GM21367 (cell line): ENCODE results near the gene PAPPA2.

Experiments used
- ATAC-seq: cut with Tn5 transposase; IDR thresholded peaks from one replicate; pipeline ENCODE4 v1.9.1; 2021; ENCODE audit not compliant: unreplicated experiment

Gene PAPPA2

DNA sequence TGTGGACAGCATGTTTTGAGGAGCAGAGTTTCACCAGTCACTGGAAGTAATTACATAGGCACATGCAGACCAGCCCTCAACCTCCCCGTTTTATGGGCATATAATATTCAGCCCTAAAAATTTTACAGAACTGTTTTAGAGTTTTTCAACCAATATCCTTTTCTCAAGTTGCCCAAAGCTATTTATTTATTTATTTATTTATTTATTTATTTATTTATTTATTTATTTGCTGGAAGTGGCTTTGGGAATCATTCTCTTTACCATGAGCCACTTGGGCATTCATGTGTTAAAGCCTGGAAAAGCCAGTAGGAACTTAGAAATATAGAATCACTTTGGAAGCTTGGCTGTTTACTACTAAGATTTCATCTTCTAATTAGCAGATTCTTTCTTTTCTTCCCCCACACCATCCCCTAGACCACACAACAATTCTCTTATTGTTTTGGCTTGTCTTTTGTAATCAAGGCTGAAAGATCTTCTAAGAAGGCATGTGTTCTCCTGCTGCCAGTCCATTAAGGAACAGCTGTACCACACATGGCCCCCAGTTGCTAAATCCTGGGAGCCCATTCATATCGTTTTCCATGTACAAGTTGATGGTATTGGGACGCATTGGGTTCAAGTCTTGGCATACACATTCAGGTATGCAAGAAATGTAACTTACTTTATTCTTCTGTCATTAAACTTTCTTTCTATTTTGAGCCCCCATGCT lies 220.0 kb downstream of the PAPPA2 start:
- ATAC-seq: no peak

DNA sequence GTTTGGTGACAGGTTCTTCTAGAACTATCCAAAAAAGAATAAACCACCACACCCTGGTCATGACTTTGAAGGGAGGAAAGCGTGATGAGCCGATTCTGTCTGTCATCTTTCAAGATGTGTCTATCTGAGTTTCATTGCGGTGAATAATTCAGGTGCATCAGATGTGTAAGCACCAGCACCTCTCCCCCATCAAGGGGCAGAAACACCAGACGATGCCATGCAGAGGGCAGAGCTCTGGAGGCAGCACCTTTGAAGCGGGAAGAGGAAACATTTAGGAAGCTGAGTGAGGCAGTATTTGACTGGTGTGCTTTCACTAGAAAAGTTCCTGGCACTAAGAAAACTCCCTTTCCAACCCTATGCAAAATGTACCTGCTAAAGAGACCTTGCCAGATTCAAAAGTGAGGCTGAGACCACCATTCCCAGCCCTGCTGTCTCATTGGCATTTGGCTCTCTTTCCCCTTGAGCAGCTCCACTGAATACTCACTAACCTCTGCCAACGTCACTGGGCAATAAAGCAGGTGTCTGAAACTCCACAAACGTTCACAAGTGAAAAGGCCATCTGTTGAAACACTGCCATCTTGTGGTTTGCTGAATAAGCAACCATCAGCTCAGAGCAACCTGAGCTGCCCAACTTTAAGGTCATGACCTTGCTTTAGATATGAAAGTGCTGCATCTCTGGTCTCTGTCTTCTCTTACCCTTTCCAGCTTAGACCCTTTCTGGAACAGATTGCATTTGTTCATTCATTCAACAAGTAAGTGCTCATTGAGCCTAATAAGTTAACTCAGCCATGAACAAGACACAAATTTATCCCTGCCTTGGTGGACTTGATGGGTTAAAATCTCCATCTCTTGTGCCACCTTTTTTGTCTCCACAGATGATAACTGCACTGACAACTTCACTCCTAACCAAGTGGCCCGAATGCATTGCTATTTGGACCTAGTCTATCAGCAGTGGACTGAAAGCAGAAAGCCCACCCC lies 228.6 kb downstream of the PAPPA2 start:
- ATAC-seq: peak; percentile 94

DNA sequence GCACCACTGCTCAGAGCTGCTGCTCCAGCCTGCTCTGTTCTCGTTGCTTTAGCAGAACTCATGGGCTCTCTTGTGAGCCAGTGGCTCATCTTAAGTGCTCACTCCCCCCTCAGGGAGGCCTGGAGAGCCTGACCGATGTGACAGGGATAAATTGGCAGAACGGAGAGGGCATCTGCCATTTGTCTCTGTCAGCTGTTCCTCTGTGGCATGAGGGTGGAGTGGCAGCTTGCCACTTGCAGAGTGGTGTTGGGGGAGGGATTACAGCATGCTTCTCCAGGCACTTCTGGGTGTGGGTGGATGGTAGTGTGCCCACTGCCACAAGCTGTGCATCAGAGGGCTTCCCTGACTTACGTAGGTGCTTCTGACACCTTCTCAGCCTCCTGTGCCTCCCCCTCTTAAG lies 229.5 kb downstream of the PAPPA2 start:
- ATAC-seq: no peak

DNA sequence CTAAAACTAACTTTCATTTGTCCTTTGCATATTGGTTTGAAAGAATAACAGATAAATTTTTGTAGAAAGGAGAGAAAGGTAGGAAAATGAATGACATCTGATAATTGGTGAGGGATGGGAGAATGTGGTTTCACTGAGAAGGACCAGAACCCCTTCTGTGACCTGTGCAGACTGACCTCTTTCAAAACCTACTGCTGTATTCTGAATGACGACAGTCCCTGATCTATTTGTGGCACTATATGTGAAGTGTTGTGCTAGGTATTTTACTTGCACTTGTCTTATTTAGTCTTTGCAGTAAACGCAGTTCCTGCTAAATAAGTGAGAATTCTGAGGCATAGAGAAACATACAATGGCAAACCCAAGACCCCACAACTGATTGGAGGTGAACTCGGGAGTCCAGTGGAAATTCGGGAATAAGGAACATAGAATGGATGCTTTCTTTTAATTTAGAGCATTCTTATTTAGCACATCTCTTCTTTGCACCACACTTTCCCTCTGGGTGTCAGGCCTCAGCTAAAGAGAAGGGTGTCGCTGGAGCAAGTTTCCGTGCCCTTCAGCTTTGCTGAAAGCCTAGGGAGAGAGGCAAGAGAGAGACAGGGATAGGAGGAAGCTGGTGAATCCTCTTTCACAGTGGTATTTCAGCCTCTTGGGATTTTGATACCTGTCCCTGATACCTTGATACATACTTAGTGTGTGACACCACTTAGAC lies 230.2 kb downstream of the PAPPA2 start:
- no peak for ATAC-seq

DNA sequence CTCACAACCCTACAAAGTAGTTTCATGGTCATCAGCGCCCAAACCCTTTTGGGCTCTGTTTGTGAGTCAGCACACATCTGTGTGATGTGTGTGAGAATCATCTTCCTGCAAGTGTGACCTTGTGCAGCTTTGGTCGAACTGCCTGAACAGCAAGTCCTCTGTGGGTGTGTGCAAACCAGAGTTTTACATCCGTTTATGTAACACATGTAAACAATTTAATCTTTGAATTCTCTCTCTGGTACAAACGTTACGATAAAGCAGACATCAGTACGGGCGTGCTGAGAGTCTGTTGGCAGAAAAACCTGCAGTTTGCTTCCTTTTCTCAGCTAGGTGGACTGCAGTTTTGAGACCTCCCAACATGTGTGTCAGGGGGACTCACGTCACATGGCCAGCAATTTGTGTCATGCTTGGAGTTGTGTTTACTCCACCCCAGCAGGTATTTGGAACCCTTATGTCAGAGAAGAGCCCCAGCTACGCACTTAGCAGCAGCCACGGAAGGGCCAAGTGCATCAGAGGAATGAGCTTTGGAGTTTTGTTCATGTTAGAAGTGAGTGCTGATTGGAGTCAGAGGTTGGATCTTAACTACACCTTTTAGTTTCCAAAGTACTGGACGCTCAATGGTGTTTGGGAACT lies 230.8 kb downstream of the PAPPA2 start:
- no peak for ATAC-seq

DNA sequence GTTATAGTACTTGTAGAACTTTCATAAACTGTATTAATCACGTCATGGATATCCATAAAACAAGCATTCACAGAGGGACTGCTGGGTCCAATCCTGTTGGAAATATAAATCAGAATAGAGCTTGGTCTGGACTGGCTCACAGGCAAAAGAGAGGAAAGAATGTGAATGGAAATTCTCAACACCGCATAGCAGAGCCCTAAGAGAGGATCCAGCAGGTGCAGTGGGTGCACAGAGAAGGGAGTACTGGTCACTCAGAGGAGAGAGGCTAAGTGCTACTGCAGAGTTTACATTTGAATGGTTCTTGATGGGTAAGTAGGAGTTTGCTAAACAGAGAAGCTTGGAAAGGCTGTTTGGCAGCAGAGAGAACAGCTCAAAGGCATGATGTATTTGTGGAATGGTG lies 231.7 kb downstream of the PAPPA2 start:
- no peak for ATAC-seq

DNA sequence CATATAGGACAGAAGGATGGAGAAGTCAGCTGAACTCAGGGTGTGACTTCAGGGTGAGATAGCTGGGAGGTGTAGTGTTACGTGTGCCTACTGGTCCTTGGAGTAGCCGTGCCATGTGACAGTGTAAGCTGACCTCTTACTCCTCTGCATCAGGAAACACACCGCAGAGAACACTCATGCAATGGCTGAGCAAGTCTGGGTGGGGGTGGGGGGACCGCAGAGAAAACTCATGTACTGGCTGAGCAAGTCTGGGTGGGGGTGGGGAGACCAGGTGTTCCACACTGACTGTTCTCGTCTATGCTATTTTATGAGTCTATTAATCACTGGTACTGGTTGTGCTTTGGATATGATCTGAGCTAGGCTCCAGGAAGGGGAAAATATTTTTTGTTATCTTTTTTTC lies 233.1 kb downstream of the PAPPA2 start:
- no peak for ATAC-seq

DNA sequence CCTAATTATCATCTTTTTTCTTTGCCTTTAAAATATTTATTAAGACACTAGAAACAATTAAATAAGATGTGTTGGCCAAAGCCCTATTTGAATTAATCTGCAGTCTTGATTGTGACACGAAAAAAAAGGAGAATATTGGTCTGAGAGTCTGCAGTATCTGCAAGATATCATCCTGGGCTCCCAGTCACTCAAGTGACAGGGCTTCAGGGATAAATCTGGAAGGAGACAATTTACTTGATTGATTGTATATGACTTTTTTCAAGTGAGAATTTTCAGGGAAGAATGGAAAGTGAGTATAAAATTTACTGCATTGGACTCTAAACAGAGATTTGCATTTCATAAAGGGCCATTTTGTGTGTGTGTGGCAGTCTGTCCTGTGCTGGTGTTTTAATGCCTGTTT lies 233.7 kb downstream of the PAPPA2 start:
- no peak for ATAC-seq

DNA sequence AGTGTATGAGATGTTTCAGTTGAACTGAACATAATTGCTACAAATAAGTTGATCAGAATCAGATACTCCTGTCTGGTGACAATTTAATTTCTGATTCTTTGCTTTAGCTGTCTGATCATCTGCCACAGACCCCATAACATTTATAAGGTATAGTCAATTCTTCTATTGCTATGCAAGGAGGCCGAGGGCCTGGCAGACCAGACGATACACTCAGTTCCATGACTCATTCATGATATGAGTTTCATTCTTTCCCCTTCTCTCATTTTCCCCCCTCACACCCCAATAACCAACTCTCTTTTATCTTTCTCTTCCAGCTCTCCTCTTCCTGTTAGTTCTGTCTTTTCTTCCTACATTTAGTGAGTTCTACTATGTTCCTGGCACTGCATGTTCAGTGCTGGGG lies 236.8 kb downstream of the PAPPA2 start:
- no peak for ATAC-seq

DNA sequence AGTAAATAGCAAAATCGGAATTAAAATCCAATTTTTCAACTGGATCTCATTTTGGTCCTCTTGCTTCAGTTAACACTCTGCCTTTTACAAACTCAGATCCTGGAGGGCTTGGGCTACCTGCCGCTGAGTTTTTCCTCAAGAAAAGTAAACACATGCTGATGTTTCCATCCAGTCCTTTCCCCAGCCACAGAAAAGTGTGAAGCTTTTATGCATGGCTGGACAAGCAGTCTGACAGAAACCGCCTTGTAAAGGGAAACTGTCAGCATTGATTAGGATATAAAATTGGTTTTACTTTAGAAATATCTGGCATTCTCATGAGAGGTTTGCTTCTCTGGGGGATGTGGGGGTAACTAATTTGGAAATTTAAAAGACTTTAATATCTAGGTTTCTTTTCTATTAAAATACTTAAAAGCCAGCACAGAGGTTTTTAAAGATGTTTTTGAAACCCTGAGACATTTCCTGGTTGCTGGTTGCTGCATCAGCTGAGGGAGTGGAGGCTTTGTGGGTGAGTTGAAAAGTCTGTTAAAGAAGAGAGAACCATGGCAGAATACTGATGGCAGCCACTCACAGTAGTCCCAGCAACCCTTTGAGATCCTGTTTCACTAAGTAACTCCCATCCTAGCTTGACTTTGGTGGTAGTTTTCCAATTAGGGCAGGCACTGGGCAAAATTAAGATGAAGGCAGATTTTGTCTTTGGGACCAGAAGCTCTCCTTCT lies 238.3 kb downstream of the PAPPA2 start:
- ATAC-seq: no peak

DNA sequence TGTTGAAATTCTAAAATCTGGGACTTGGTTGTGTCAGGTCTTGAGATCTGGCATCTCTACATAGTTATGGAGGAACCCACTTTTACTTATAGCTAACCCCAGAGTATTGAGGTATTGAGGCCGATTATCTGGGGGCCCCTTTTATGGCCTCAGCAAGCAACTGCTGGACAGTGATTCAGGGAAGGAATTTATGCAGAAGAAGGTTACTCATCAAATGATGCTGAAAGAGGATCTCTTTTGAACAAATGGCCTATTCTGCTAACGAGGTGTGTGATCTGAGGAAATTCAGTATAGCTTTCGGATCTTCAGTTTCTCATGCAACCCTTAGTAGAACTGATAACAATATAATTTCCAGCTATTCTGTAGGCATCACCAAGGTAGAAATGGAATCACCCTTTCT lies 239.9 kb downstream of the PAPPA2 start:
- no peak for ATAC-seq

DNA sequence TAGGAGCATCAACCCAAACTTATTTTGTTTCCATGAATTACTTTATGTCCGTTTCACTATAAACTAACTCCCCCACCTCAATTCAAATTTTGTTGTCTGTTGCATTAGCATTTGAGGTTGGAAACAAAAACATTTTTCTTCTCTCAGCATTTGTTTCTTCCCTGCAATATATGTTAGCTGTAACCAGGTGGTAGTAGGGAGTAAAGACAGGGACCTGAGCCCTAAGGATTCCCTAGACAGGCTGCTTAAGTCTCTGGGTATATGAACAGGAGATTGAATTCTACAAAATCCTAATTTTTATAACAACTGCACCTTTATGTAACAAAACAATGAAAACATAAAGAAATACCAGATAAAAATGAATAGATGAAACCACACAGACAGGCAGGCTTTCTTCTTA lies 242.6 kb downstream of the PAPPA2 start:
- ATAC-seq: no peak

DNA sequence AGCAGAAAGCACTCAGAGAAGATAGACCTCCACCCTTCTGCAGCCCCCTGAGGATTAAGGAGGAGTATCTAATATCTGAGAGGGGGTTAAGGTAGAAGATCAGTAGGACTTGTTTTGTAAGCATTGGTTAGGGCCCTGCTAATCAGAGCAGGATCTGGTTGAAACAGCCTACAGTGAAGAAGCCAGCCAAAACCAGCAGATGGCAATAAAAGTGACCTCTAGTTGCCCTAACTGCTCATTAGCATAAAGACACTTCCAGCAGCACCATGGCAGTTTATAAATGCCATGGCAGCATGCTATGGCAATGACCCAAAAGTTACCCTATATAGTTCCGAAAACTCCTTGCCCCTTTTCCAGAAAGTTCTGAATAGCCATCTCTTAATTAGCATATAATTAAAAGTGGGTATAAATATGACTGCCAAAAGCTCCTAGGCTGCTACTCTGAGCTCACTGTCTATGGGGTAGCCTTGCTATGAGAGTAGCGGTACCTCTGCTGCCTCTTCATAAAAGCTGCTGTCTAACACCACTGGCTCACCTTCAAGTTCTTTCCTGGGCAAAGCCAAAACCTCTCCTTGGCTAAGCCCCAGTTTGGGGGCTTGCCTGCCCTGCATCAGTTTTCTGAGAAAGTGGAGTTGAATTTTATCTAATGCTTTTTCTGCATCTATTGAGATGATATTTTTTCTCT lies 254.2 kb downstream of the PAPPA2 start:
- no peak for ATAC-seq

DNA sequence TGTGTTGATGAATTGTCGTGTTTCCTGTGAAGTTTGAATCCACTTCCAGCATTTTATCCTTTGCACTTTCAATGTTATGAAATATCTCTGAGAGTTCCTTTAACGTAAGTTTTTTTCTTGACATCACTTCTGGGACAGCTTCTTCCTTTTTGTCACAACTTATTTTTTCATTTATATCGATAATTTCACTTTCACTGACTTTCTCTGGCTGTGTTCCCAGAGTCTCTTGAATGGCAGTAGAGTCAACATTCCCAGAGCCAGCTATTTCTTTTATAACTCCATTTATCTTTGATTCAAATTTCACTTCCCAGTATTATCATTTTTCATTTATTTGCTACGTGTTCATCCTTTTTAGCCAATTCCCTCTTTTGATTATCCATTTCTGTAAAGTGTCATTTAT lies 256.5 kb downstream of the PAPPA2 start:
- ATAC-seq: no peak

DNA sequence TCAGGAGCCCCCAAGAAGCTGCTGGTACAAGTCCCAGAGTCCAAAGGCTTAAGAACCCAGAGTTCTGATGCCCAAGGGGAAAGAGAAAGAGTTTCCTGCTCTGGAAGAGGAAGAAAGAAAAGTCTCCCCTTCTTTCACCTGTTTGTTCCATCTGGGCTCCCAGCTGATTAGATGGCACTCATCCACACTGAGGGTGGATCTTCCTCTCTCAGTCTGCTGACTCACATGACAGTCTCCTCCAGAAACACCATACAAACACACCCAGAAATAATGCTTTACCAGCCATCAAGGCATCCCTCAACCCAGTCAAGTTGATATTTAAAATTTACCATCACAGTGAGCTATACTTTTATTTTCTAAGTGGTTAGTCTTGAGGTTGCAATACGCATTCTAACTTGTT lies 257.9 kb downstream of the PAPPA2 start:
- no peak for ATAC-seq

DNA sequence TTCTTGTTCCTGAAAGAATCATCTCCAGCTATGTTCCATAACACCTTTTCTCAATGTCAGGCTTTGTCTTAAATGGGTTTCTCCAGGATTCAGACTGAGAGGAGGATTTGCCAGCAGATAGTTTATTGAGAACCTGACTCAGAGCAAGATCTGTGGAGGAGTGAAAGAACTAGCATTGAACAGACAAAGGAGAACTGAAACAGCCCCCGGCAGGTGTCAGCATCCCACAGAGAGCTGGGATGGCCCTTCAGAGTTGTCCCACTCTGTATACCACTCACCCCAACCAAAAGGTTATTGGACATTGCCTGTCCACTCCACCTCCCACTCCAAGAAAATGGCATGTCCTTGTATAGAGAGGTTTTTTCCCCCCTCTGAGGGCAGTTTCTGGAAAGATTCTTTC lies 270.7 kb downstream of the PAPPA2 start:
- ATAC-seq: no peak

DNA sequence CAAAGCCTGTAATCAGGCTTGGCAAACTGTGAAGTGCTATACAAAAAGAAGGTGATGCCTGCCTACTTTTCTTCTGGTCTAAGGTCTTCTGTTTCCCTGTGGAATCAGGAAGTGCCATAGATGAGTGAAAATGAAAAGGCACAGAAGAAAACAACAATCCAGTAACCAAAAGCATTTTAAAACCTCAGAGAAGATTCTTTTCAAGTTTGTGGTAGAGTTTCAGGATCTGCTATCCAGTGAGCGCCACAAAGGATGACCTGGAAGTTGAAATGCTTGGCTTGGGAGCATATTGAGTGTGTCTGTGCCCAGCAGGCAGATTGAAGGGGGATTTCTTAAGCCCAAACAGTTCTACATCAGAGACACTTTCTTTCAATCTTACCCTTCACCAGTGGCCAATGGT lies 272.2 kb downstream of the PAPPA2 start:
- ATAC-seq: no peak

DNA sequence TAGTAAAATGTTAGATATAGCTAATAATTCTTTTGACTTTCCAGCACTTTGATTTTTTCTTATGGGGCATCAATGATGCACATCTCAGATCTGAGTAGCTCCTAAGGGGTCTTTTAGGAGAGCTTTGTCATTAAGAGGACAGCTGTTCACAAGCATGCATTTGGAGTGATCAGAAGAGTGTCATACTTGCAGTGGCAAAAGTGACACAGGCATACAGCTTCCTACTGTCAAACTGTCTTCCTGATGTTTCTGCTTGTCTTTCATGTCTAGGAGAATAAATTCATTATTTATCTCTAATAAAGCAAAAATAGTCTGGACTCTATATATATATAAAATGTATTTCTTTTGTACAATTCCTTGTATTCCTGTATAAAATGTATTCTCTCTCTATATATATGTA lies 273.0 kb downstream of the PAPPA2 start:
- ATAC-seq: no peak

DNA sequence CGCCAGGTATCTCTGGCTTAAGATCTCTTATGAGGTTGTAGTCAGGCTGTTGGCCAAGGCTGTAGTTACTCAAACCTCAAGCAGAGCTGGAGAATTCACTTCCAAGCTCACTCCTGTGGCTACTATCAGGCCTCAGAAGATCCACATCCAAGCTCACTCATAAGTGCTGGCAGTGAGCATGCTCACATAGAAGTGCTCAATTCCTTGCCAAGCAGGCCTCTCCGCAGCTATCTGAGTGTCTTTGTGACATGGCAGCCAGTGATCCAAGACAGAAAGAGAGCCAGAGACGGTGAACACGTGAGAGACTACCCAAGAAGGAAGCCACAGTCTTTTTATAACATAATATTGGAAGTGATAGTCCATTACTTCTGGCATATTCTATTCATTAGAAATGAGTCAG lies 278.2 kb downstream of the PAPPA2 start:
- no peak for ATAC-seq

DNA sequence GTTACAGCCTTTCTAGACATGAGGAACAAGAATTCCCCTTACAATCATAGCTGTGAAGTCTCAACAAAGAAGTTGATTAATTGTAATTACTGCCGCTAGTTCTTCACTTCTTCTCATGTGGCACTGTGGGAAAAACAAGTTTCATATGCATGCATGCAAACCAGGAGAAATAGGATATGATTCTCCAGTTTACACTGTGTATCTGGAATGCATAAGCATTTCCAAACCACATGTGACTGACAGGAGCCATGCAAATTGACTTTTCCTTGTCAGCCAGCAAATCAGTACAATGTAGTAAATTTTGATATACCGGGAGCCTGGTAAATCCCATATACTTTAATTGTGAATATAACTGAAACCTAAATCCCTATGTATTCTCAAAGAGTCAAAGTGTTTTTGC lies 279.3 kb downstream of the PAPPA2 start:
- ATAC-seq: no peak
